ENCODE results near the gene LRIT3. TPM values are rescaled to one million over a fixed set of nuclear protein-coding genes. Genes with fewer than 3 reads are reported as not detected.
"Not testable (repeated sequence)": the region's sequence is repeated elsewhere in the genome, so short reads cannot be mapped to it uniquely, and the experiment has no call there.

Gene LRIT3
- total RNA-seq, 1 experiment from 2014 or later = not detected

- no peak for DNase-seq (ENCODE audit: low read depth)
Observed at GRCh38 chr4:109850601-109851000, 2.7 kb downstream of the LRIT3 start.

DNA sequence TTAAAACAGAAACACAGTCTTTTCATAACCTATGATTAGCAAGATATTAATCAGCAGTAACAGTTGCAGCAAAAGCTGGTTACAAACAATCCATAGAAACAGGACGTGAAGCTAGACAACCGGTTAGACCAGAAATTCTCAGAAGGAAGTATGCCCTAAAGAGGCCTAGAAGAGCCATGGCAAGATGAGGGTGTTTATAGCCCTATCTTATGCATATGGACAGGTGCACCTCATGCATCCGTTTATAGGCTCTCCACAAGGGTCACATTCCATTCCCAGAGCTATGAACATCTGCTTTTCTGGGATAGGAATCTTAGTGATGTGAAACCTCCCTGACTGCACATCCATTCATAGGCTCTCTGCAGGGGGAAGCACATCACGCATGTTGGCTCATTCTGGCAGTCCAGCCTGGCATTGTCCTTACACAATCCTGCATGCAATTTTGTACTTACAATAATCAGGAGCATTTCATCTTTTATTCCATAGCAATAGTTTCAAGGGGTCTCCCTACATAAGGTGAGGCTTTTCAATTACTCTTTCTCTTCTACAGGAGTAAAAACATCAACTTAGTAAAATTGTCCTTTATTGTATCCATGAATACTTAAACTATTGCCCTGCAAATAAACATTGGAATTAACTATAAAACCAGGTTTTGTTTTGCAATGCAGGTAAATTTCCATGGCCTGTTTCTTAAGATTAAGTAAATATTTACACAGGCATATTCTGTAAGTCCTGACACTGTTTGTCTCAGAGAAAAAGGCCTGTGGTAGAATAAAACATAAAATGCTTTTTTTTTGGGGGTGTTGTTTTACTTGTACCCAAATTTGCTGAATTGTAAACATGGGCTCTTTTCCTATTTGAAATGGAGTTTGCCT is 11.8 kb downstream of the LRIT3 start:
- not testable (repeated sequence) for DNase-seq (ENCODE audit: low read depth)

- no peak for DNase-seq (ENCODE audit: low read depth)
Observed at GRCh38 chr4:109861271-109861670, 13.4 kb downstream of the LRIT3 start.

DNA sequence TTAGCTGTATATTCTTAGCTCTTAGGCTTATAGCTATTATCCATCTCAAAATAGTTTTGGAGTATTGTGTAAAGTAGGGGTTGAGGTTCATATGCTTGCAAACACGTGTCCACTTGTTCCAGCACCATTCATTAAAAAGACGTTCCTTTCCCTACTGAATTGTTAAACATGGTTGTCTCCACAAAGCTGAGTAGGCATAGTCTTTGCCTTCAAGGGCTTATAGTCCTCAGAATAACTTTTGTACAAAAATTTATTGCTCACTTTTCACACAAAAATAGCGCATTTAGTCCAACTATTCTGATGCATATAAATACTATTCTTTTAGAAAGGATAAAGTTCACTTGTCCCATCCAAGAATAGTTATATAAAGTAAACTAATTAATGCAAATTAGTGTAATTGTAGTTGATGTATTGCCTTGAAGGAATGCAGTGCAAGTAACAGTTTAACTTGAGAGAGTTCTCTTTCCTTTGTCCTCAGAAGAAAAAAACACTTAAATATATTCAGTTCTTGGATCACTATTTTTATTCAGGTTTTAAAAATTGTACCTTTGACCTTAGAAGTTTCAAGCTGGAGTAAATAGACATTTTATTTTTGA is 14.1 kb downstream of the LRIT3 start:
- DNase-seq (ENCODE audit: low read depth) = no peak

- DNase-seq (ENCODE audit: low read depth) = no peak
Observed at GRCh38 chr4:109864134-109864533, 16.2 kb downstream of the LRIT3 start.

DNA sequence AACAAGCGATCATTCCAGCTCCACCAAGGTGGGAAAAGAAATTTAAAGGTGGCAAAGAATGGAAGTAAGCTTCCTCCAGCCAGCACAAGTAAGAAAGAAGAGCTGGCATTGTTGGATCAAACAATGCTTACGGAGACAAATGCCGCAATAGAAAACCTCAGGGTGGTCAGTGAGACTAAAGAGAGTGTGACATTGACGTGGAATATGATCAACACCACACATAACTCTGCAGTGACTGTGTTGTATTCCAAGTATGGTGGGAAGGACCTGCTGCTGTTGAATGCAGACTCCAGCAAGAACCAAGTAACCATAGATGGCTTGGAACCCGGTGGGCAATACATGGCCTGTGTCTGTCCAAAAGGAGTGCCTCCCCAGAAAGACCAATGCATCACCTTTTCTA is 22.2 kb downstream of the LRIT3 start:
- no peak for DNase-seq (ENCODE audit: low read depth)

GRCh38 chr4:109872065-109872464 is 24.2 kb downstream of the LRIT3 start:
- DNase-seq (ENCODE audit: low read depth) = no peak

- no peak for DNase-seq (ENCODE audit: low read depth)
Observed at GRCh38 chr4:109872950-109873656, 25.2 kb downstream of the LRIT3 start.

DNA sequence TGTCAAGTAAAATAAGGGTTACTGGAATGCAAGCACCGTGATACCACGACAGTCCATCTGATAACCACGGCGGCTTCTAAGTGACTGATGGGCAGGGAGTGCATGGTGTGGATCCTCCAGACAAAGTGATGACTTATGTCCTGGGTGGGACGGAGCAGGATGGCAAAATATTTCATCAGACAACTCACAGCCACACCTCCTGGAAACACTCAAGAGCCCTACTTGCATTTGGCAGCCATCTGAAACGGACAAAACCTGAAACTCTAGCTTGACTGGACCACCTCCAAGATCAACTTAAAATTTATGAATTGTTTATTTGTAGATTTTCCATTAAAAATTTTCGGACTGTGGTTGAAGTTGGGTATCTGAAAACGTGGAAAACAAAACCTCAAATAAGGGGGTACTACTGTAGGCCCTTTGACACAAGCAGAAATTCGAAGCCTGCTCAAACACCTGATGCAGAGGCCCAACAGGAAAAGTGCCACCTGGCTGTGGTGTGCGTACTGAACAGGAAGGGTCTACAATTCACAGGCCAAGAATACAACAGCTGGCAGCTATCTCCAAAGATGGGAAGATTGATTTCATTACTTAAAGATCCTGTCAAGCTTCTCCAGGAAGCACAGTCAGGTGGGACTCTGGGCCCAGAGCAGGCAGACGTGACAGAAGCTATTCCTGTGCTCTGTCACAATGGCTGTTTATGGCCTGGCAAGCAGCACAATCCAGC is 26.0 kb downstream of the LRIT3 start:
- no peak for DNase-seq (ENCODE audit: low read depth)

DNA sequence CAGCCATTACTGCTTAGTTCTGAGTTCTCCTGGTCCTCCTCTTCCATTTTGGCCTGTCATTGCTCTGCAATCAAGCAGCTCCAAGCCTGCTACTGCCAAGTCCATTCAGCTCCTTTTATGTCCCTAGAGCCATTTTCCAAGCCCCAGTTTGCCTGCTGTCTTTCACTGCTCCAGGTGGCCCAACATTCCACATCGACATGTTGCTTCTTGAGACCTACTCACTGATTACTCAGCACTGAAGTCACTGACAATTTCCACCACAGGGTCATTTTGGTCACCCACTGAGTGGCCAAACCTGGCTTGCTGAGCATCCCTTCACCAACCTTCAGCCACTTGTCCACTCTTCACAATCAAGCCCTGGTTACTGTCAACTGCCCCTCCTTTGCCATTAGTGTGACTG is 27.2 kb downstream of the LRIT3 start:
- no peak for DNase-seq (ENCODE audit: low read depth)

GRCh38 chr4:109875553-109875952 is 27.6 kb downstream of the LRIT3 start:
- DNase-seq (ENCODE audit: low read depth) = not testable (repeated sequence)

GRCh38 chr4:109876634-109877265 is 28.8 kb downstream of the LRIT3 start:
- no peak for DNase-seq (ENCODE audit: low read depth)

DNA sequence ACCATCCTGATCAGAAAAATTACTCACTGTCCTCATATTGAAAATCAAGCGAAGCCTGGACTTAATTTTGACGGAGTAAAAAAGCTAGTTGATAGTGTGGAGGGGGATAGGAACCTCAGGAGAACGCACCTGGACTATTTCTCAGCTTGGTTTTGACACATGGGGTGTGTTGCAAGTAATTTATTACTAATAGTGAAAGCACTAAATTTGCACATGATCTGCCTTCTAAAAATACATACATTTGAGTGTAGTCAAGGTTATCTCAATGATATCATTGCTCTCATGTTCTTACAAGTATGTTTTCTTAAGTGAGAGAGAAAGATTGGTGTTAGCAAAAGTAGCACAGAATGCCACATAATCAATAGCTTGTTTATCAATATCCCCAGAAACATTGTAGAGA is 29.5 kb downstream of the LRIT3 start:
- no peak for DNase-seq (ENCODE audit: low read depth)

DNA sequence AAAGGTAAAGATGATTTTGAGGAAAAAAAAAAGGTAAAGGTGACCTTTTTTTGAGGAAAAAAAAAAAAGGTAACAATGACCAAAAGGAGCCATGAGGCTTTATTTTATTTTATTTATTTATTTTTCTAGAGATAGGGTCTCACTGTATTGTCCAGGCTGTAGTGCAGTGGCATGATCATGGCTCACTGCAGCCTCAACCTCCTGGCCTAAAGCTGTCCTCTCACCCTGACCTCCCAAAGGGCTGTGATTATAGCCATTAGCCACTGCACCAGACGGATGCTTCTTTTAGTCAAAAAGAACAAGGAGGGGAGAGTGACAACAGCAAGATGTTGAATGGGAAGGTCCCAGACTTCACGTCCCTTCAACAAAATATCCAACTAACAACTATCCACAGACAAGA is 30.4 kb downstream of the LRIT3 start:
- no peak for DNase-seq (ENCODE audit: low read depth)

GRCh38 chr4:109879081-109879480 is 31.2 kb downstream of the LRIT3 start:
- no peak for DNase-seq (ENCODE audit: low read depth)

- no peak for DNase-seq (ENCODE audit: low read depth)
Observed at GRCh38 chr4:109879636-109880314, 31.9 kb downstream of the LRIT3 start.

GRCh38 chr4:109886303-109886702 is 38.4 kb downstream of the LRIT3 start:
- DNase-seq (ENCODE audit: low read depth) = no peak

DNA sequence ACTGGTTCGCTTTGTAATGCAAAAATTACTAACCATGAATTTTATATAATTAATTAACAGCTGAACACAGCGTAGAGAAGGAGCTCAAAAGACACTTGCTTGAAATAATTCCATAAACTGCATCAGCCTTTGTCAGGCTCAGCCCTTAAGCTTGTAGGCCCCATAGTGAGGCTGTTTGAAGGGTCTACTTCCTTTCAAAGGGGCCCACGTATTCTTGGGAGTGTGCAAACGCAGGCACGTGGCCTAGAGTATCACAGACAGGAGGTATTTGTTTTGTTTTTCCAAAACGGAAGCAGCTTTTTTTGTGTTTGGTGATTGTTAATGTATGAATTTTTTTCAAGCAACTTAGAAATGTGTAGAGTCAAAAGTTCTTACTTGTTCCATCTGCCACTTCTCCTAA is 39.2 kb downstream of the LRIT3 start:
- no peak for DNase-seq (ENCODE audit: low read depth)

DNA sequence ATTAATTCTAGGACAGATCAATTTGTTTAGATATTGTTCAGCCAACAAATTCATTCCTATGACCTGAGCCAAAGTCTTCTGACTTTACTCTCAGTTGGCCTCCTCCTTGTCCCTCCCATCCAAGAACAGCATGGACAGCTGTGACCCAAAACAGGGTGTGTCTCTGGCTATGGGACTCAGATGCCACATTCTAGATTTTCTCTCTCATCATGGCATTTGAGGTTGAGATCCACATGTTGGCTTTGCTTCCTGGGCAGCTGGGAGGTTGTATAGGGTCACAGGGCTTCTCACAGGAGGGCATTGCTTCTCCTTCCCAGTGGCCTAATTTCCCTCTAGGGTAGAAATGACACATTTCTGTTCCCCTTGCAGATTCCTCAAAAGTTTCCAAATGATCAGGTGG is 42.2 kb downstream of the LRIT3 start:
- DNase-seq (ENCODE audit: low read depth) = no peak

DNA sequence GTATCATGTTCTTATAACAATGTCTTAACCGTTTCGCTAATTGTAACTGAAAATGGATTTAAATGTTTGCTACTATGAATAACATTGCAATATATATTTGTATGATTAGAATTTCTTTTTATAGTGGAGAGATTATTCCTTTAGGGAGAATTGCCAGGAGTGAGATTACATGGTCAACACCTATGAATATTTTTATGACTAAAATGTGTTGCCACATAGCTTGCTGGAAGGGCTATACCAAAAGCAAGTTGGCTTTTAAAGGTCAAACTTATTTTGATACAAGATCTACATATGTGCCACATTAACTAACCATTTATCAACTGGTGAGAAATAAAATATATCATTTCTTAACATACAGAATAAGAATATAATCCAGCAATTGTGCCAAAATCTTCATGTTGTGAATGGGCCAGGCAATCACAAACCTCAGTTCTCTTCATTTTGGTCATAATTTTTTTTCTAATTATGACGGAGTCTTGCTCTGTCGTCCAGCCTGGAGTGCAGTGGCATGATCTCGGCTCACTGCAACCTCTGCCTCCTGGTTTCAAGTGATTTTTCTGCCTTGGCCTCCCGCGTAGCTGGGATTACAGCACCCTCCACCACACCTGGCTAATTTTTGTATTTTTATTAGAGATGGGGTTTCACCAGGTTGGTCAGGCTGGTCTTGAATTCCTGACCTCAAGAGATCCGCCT is 54.8 kb downstream of the LRIT3 start:
- DNase-seq (ENCODE audit: low read depth) = no peak
